Testis (tissue), 2 donors: ENCODE results near the gene TNRC6A.

ENCODE experiments used
- CTCF ChIP-seq, 3 experiments: fragments of 450-650 bp in 2 of 3; fragments of 200-600 bp in 1 of 3; sonication (generic) in 1 of 3; IDR thresholded peaks; one replicate each; pipeline ENCODE4 v1.5.1; 2016 to 2019; ENCODE audit warnings: antibody characterized with exemption in 3 of 3, mild to moderate bottlenecking in 2 of 3, moderate library complexity in 1 of 3
- POLR2A ChIP-seq: fragments of 450-650 bp; IDR thresholded peaks from one replicate; pipeline ENCODE4 v1.6.1; 2017; ENCODE audit warnings: antibody characterized with exemption, mild to moderate bottlenecking, moderate library complexity

- TF ChIP-seq POLR2A, result no peak
- no peak for TF ChIP-seq CTCF (IDR thresholded peaks at IDR 0.05)
Measured at GRCh38 chr16:24698308-24698707, 31.1 kb upstream of the TNRC6A start.
